HEK293 (cell line): Measurements from ENCODE around the gene COL4A3.

Experiments
- CTCF ChIA-PET: fragments of 350-600 bp; formaldehyde crosslinking; extraction: SDS; loops from one replicate; lab custom pipeline; 2021; ENCODE audit warnings: antibody characterized with exemption; lab: Yijun Ruan, JAX
- POLR2A ChIA-PET: fragments of 300-600 bp; formaldehyde crosslinking; extraction: SDS; loops from one replicate; lab custom pipeline; 2020; ENCODE audit warnings: antibody characterized with exemption, inconsistent platforms; lab: Yijun Ruan, JAX
- H3K27ac ChIP-seq: fragments of 200-500 bp; sonication (Bioruptor generic); 2 replicates; pipeline ENCODE4 v1.5.1; 2014; ENCODE audit warnings: low read depth, low read length, control low read depth, inconsistent platforms; ENCODE audit errors: extremely low read depth
- H3K36me3 ChIP-seq, 2 experiments: fragments of 200-500 bp in 1 of 2; sonication (Bioruptor generic) in 1 of 2; 1 replicate in 1 of 2; 2 replicates in 1 of 2; pipeline ENCODE4 v1.5.1; 2014 to 2017; ENCODE audit warnings: inconsistent platforms in 2 of 2, low read length in 2 of 2; ENCODE audit not compliant: control insufficient read depth in 2 of 2, insufficient read depth in 1 of 2
- H3K4me1 ChIP-seq: fragments of 200-500 bp; sonication (Bioruptor generic); 2 replicates; pipeline ENCODE4 v1.5.1; 2014; ENCODE audit warnings: mild to moderate bottlenecking, low read length, inconsistent platforms; ENCODE audit not compliant: control insufficient read depth, insufficient read depth
- H3K4me3 ChIP-seq: 2 replicates; pipeline ENCODE4 v1.5.1; 2011; ENCODE audit warnings: low read depth, mild to moderate bottlenecking, control low read depth, low read length, moderate library complexity
- H3K9me3 ChIP-seq: fragments of 200-500 bp; sonication (Bioruptor generic); 2 replicates; pipeline ENCODE4 v1.5.1; 2014; ENCODE audit warnings: low read depth, low read length, inconsistent platforms; ENCODE audit not compliant: control insufficient read depth, insufficient read depth
- GLI2 ChIP-seq: fragments of 450-650 bp; formaldehyde crosslinking; IDR thresholded peaks from 2 replicates; pipeline ENCODE4; 2017; ENCODE audit warnings: missing biosample characterization, missing genetic modification characterization, low read depth, borderline replicate concordance
- GLI4 ChIP-seq: fragments of 450-650 bp; formaldehyde crosslinking; IDR thresholded peaks from 2 replicates; pipeline ENCODE4 v1.5.1; 2016; ENCODE audit warnings: missing biosample characterization, missing genetic modification characterization
- KLF10 ChIP-seq: fragments of 450-650 bp; IDR thresholded peaks from 2 replicates; pipeline ENCODE4 v1.5.1; 2018; ENCODE audit warnings: missing biosample characterization, mild to moderate bottlenecking, missing genetic modification characterization
- MEIS1 ChIP-seq: sonication (generic); formaldehyde crosslinking; IDR thresholded peaks from 2 replicates; pipeline ENCODE4 v1.8.1; 2022; ENCODE audit warnings: missing genetic modification reagents, mild to moderate bottlenecking, borderline replicate concordance
- RBAK ChIP-seq: fragments of 450-650 bp; formaldehyde crosslinking; IDR thresholded peaks from 2 replicates; pipeline ENCODE4 v1.5.1; 2016; ENCODE audit warnings: missing biosample characterization, missing genetic modification characterization
- SP7 ChIP-seq: fragments of 450-650 bp; formaldehyde crosslinking; IDR thresholded peaks from 2 replicates; pipeline ENCODE4 v1.5.1; 2016; ENCODE audit warnings: missing biosample characterization, missing genetic modification characterization
- TCF7L2 ChIP-seq: IDR thresholded peaks from 2 replicates; pipeline ENCODE4 v1.6.1; 2011; ENCODE audit warnings: low read depth, mild to moderate bottlenecking, inconsistent platforms, low read length, moderate library complexity, borderline replicate concordance
- YY2 ChIP-seq: fragments of 450-650 bp; formaldehyde crosslinking; IDR thresholded peaks from 2 replicates; pipeline ENCODE4 v1.5.1; 2016; ENCODE audit warnings: missing biosample characterization, missing genetic modification characterization
- ZBTB8A ChIP-seq: fragments of 450-650 bp; formaldehyde crosslinking; IDR thresholded peaks from 2 replicates; pipeline ENCODE4 v1.5.1; 2016; ENCODE audit warnings: missing biosample characterization, missing genetic modification characterization
- ZFP69B ChIP-seq: fragments of 450-650 bp; formaldehyde crosslinking; IDR thresholded peaks from 2 replicates; pipeline ENCODE4 v1.5.1; 2016; ENCODE audit warnings: missing biosample characterization, missing genetic modification characterization
- ZNF175 ChIP-seq: fragments of 450-650 bp; formaldehyde crosslinking; IDR thresholded peaks from 2 replicates; pipeline ENCODE4 v1.5.1; 2016; ENCODE audit warnings: missing biosample characterization, missing genetic modification characterization
- ZNF221 ChIP-seq: fragments of 450-650 bp; formaldehyde crosslinking; IDR thresholded peaks from 2 replicates; pipeline ENCODE4 v1.5.1; 2017; ENCODE audit warnings: missing biosample characterization, missing genetic modification characterization, borderline replicate concordance
- ZNF248 ChIP-seq: fragments of 450-650 bp; formaldehyde crosslinking; IDR thresholded peaks from 2 replicates; pipeline ENCODE4 v1.5.1; 2017; ENCODE audit warnings: missing biosample characterization, missing genetic modification characterization
- ZNF324 ChIP-seq: fragments of 450-650 bp; formaldehyde crosslinking; IDR thresholded peaks from 2 replicates; pipeline ENCODE4 v1.5.1; 2016; ENCODE audit warnings: missing biosample characterization, missing genetic modification characterization
- ZNF426 ChIP-seq: fragments of 450-650 bp; formaldehyde crosslinking; IDR thresholded peaks from 2 replicates; pipeline ENCODE4 v1.5.1; 2017; ENCODE audit warnings: missing biosample characterization, missing genetic modification characterization, mild to moderate bottlenecking, inconsistent platforms, moderate library complexity
- ZNF510 ChIP-seq: fragments of 450-650 bp; formaldehyde crosslinking; IDR thresholded peaks from 2 replicates; pipeline ENCODE4 v1.5.1; 2018; ENCODE audit warnings: mild to moderate bottlenecking, missing genetic modification characterization, missing biosample characterization; ENCODE audit not compliant: insufficient replicate concordance
- ZNF514 ChIP-seq: fragments of 450-650 bp; formaldehyde crosslinking; IDR thresholded peaks from 2 replicates; pipeline ENCODE4 v1.5.1; 2016; ENCODE audit warnings: missing biosample characterization, missing genetic modification characterization
- ZNF549 ChIP-seq: fragments of 450-650 bp; IDR thresholded peaks from 2 replicates; pipeline ENCODE4 v1.5.1; 2018; ENCODE audit warnings: missing biosample characterization, missing genetic modification characterization, mild to moderate bottlenecking, inconsistent platforms, moderate library complexity
- ZNF558 ChIP-seq: fragments of 450-650 bp; formaldehyde crosslinking; IDR thresholded peaks from 2 replicates; pipeline ENCODE4 v1.5.1; 2016; ENCODE audit warnings: missing biosample characterization, missing genetic modification characterization
- ZNF585B ChIP-seq: fragments of 450-650 bp; formaldehyde crosslinking; IDR thresholded peaks from 2 replicates; pipeline ENCODE4 v1.5.1; 2016; ENCODE audit warnings: missing biosample characterization, missing genetic modification characterization
- ZNF626 ChIP-seq: fragments of 450-650 bp; sonication (Bioruptor Pico); formaldehyde crosslinking; IDR thresholded peaks from 2 replicates; pipeline ENCODE4 v1.5.1; 2018; ENCODE audit warnings: missing biosample characterization, missing genetic modification characterization, inconsistent platforms
- ZNF670 ChIP-seq: fragments of 450-650 bp; formaldehyde crosslinking; IDR thresholded peaks from 2 replicates; pipeline ENCODE4 v1.5.1; 2016; ENCODE audit warnings: missing biosample characterization, missing genetic modification characterization, low read depth
- ZNF677 ChIP-seq: fragments of 450-650 bp; IDR thresholded peaks from 2 replicates; pipeline ENCODE4 v1.5.0; 2018; ENCODE audit warnings: missing biosample characterization, mild to moderate bottlenecking, missing genetic modification characterization, moderate library complexity
- ZSCAN30 ChIP-seq: fragments of 450-650 bp; IDR thresholded peaks from 2 replicates; pipeline ENCODE4 v1.5.1; 2018; ENCODE audit warnings: missing biosample characterization, mild to moderate bottlenecking, missing genetic modification characterization, moderate library complexity
- ZXDB ChIP-seq: fragments of 450-650 bp; formaldehyde crosslinking; IDR thresholded peaks from 2 replicates; pipeline ENCODE4 v1.5.1; 2016; ENCODE audit warnings: missing biosample characterization, missing genetic modification characterization
- TF ChIP-seq, protein P1 (sequence below): fragments of 450-650 bp; formaldehyde crosslinking; IDR thresholded peaks from 2 replicates; pipeline ENCODE4 v1.5.1; 2016; ENCODE audit warnings: missing biosample characterization, missing genetic modification characterization
- TF ChIP-seq, protein P2 (sequence below): fragments of 450-650 bp; formaldehyde crosslinking; IDR thresholded peaks from 2 replicates; pipeline ENCODE4 v1.5.1; 2016; ENCODE audit warnings: missing biosample characterization, missing genetic modification characterization
- TF ChIP-seq, protein P3 (sequence below): fragments of 450-650 bp; formaldehyde crosslinking; IDR thresholded peaks from 2 replicates; pipeline ENCODE4 v1.5.1; 2016; ENCODE audit warnings: missing biosample characterization, missing genetic modification characterization
- TF ChIP-seq, protein P4 (sequence below): fragments of 450-650 bp; formaldehyde crosslinking; IDR thresholded peaks from 2 replicates; pipeline ENCODE4 v1.5.1; 2017; ENCODE audit warnings: missing biosample characterization, mild to moderate bottlenecking, missing genetic modification characterization, moderate library complexity
- TF ChIP-seq, protein P5 (sequence below): sonication (generic); formaldehyde crosslinking; IDR thresholded peaks from 2 replicates; pipeline ENCODE4 v1.8.1; 2022; ENCODE audit warnings: mild to moderate bottlenecking, moderate library complexity, missing genetic modification reagents

Gene COL4A3

DNA sequence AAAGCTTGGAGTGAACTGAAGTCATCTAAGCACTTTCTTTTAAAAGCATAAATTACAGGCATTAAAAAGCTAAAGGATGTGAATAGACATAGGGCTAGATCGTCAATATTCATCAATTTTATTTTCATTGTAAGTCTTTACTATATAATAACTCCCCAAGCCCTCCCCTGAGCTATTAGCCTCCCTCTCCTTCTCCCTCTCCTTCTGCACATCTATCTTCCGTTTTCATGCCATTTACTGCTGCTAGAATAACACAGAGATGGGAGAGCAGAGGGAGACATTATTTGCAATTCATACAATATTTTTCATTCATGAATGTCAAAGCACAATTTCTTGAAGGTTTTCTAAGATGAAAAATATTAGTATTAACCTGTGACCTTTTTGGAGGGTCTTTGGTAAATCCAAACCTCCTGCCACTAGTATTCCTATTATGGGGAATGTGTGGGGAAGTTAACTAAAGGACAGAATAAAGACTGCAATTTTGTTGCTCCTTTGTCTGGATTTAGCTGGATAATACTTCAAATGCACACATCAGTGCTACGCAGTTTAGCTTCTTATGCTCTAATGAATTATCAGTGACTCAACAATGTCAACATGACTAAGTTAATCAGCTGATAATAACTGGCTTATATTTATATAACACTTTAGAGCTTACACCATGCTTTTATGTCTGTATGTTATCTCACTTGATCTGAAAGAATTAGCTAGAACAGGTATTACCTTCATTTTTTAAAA, 132.4 kb downstream of the COL4A3 start:
- H3K4me3 ChIP-seq, result no peak overlapping the region
- ChIA-PET CTCF (interaction anchor here (1.6 kb wide), 1 partner anchor 13 kb away, joined by 3 read pairs; no protein-coding TSS in a partner anchor), POLR2A (no interaction called here)
- H3K36me3 ChIP-seq, result no peaks in the 10 kb centered on the region
- H3K27ac ChIP-seq, result no peak overlapping the region
- TF ChIP-seq TCF7L2 (no peak), ZNF175 (no peak), ZNF510 (no peak), ZNF324 (tag by site-specific recombination) (no peak), GLI4 (tag by site-specific recombination) (no peak), ZSCAN30 (no peak), ZNF248 (tag by site-specific recombination) (no peak), YY2 (no peak)
- TF ChIP-seq, protein P1, sequence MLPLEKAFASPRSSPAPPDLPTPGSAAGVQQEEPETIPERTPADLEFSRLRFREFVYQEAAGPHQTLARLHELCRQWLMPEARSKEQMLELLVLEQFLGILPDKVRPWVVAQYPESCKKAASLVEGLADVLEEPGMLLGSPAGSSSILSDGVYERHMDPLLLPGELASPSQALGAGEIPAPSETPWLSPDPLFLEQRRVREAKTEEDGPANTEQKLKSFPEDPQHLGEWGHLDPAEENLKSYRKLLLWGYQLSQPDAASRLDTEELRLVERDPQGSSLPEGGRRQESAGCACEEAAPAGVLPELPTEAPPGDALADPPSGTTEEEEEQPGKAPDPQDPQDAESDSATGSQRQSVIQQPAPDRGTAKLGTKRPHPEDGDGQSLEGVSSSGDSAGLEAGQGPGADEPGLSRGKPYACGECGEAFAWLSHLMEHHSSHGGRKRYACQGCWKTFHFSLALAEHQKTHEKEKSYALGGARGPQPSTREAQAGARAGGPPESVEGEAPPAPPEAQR (tag by site-specific recombination), result no peak
- TF ChIP-seq, protein P2, sequence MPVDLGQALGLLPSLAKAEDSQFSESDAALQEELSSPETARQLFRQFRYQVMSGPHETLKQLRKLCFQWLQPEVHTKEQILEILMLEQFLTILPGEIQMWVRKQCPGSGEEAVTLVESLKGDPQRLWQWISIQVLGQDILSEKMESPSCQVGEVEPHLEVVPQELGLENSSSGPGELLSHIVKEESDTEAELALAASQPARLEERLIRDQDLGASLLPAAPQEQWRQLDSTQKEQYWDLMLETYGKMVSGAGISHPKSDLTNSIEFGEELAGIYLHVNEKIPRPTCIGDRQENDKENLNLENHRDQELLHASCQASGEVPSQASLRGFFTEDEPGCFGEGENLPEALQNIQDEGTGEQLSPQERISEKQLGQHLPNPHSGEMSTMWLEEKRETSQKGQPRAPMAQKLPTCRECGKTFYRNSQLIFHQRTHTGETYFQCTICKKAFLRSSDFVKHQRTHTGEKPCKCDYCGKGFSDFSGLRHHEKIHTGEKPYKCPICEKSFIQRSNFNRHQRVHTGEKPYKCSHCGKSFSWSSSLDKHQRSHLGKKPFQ (tag by site-specific recombination), result no peak
- no peaks in the 10 kb centered on the region for H3K4me1 ChIP-seq
- no peaks in the 10 kb centered on the region for H3K9me3 ChIP-seq

DNA sequence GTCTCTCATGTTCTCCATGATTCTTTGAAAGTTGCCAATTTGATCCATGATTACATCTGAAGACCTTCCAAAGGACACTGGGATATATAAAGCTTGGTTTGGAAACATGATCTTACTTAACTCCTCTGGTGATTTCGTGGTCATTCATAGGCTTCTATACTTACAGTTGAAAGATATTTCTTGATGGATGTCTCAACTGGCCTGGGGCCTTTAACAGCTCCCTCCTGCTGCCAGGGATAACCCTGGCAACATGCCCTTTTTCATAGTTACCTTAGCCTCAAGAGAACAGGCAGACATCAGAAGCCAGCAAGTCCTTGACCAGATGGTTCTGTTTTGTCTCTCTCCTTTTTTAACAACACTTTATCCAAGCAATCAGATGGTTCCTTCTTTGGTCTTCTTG, 137.1 kb downstream of the COL4A3 start:
- ChIA-PET POLR2A (no interaction called here), CTCF (interaction anchor here (0.6 to 1.0 kb wide), 3 partner anchors 23 to 464 kb away, joined by 3 to 5 read pairs (median 3); no protein-coding TSS in a partner anchor)

DNA sequence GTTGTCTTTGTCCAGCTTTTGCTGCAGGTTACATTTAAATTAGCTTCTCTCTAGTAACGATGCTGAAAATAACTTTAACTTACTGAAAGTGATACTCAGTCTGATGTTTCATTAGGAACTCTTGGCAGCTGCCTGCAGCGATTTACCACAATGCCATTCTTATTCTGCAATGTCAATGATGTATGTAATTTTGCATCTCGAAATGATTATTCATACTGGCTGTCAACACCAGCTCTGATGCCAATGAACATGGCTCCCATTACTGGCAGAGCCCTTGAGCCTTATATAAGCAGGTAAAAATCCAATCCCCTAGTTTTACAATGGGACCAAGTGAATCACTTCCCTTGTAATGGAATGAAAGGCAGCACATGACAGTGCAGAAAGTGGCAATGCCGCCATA, 144.4 kb downstream of the COL4A3 start:
- no peaks in the 10 kb centered on the region for H3K36me3 ChIP-seq
- POLR2A ChIA-PET, result no interaction called here
- no peak overlapping the region for H3K4me3 ChIP-seq
- no peak overlapping the region for H3K27ac ChIP-seq
- H3K9me3 ChIP-seq, result no peaks in the 10 kb centered on the region
- CTCF ChIA-PET, result interaction anchor here (0.8 kb wide), 1 partner anchor 457 kb away, joined by 3 read pairs; no protein-coding TSS in a partner anchor
- H3K4me1 ChIP-seq, result no peaks in the 10 kb centered on the region
- TF ChIP-seq, protein P3, sequence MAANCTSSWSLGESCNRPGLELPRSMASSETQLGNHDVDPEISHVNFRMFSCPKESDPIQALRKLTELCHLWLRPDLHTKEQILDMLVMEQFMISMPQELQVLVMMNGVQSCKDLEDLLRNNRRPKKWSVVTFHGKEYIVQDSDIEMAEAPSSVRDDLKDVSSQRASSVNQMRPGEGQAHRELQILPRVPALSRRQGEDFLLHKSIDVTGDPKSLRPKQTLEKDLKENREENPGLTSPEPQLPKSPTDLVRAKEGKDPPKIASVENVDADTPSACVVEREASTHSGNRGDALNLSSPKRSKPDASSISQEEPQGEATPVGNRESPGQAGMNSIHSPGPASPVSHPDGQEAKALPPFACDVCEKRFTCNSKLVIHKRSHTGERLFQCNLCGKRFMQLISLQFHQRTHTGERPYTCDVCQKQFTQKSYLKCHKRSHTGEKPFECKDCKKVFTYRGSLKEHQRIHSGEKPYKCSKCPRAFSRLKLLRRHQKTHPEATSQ (tag by site-specific recombination), result no peak
- TF ChIP-seq SP7 (no peak), ZNF324 (tag by site-specific recombination) (no peak), KLF10 (tag by site-specific recombination) (no peak), ZNF670 (no peak), GLI2 (no peak), ZXDB (tag by site-specific recombination) (no peak), TCF7L2 (no peak), ZNF626 (tag by site-specific recombination) (no peak), ZNF677 (tag by site-specific recombination) (no peak), ZFP69B (tag by site-specific recombination) (no peak)

More for the DNA sequence above, 137.1 kb downstream of the COL4A3 start:
- Histone ChIP-seq H3K27ac (no peak overlapping the region), H3K36me3 (no peaks in the 10 kb centered on the region), H3K9me3 (no peaks in the 10 kb centered on the region), H3K4me1 (no peaks in the 10 kb centered on the region), H3K4me3 (no peak overlapping the region)
- no peak for TF ChIP-seq ZNF585B (tag by site-specific recombination)
- no peak for TF ChIP-seq ZBTB8A (tag by site-specific recombination)
- TF ChIP-seq RBAK (tag by site-specific recombination), result no peak
- no peak for TF ChIP-seq ZNF221
- TF ChIP-seq ZNF426 (tag by site-specific recombination), result no peak
- TF ChIP-seq MEIS1 (CRISPR knock-in tag), result no peak
- TF ChIP-seq ZNF549 (tag by site-specific recombination), result no peak
- TF ChIP-seq, protein P4, sequence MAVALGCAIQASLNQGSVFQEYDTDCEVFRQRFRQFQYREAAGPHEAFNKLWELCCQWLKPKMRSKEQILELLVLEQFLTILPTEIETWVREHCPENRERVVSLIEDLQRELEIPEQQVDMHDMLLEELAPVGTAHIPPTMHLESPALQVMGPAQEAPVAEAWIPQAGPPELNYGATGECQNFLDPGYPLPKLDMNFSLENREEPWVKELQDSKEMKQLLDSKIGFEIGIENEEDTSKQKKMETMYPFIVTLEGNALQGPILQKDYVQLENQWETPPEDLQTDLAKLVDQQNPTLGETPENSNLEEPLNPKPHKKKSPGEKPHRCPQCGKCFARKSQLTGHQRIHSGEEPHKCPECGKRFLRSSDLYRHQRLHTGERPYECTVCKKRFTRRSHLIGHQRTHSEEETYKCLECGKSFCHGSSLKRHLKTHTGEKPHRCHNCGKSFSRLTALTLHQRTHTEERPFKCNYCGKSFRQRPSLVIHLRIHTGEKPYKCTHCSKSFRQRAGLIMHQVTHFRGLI, result no peak
- TF ChIP-seq, protein P5, sequence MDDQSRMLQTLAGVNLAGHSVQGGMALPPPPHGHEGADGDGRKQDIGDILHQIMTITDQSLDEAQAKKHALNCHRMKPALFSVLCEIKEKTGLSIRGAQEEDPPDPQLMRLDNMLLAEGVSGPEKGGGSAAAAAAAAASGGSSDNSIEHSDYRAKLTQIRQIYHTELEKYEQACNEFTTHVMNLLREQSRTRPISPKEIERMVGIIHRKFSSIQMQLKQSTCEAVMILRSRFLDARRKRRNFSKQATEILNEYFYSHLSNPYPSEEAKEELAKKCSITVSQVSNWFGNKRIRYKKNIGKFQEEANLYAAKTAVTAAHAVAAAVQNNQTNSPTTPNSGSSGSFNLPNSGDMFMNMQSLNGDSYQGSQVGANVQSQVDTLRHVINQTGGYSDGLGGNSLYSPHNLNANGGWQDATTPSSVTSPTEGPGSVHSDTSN, result no peak
- no peak for TF ChIP-seq ZNF514 (tag by site-specific recombination)
- TF ChIP-seq ZNF558 (tag by site-specific recombination), result no peak
